K562 (cell line): ENCODE results near the gene NEMP2. TPM values are rescaled to one million over a fixed set of nuclear protein-coding genes. Genes with fewer than 3 reads are reported as not detected.
A peak's percentile ranks its signal among the peaks of the same experiment; 100 is the strongest.

Source experiments
- CGGBP1 ChIP-seq: fragments of 250-450 bp; sonication (Bioruptor Pico); IDR thresholded peaks from 2 replicates; pipeline ENCODE4 v1.9.0; 2021; ENCODE audit warnings: mild to moderate bottlenecking
- CHAMP1 ChIP-seq: fragments of 450-650 bp; IDR thresholded peaks from 2 replicates; pipeline ENCODE4 v1.6.1; 2016; ENCODE audit warnings: mild to moderate bottlenecking
- E4F1 ChIP-seq: fragments of 250-450 bp; sonication (Bioruptor Pico); IDR thresholded peaks from 2 replicates; pipeline ENCODE4 v1.5.0; 2021; ENCODE audit warnings: mild to moderate bottlenecking, borderline replicate concordance
- GATAD2B ChIP-seq: fragments of 450-650 bp; IDR thresholded peaks from 2 replicates; pipeline ENCODE4 v1.6.1; 2017; ENCODE audit warnings: mild to moderate bottlenecking, borderline replicate concordance
- HMGN3 ChIP-seq: IDR thresholded peaks from 2 replicates; pipeline ENCODE4 v1.6.1; 2011; ENCODE audit warnings: borderline replicate concordance, low read depth, mild to moderate bottlenecking, mixed read lengths, low read length; ENCODE audit not compliant: insufficient read length; ENCODE audit errors: extremely low read depth
- KAT7 ChIP-seq: sonication (generic); formaldehyde crosslinking; IDR thresholded peaks from 2 replicates; pipeline ENCODE4 v1.8.0; 2022; ENCODE audit warnings: missing genetic modification reagents, mild to moderate bottlenecking, borderline replicate concordance
- LARP7 ChIP-seq: fragments of 450-650 bp; IDR thresholded peaks from 2 replicates; pipeline ENCODE4 v1.6.1; 2016
- MAFG ChIP-seq: fragments of 450-650 bp; conservative IDR thresholded peaks from 2 replicates; pipeline ENCODE4 v1.6.1; 2016; ENCODE audit warnings: missing genetic modification characterization, missing compliant biosample characterization
- MIER1 ChIP-seq: fragments of 450-650 bp; IDR thresholded peaks from 2 replicates; pipeline ENCODE4 v1.6.1; 2016; ENCODE audit warnings: antibody characterized with exemption, mild to moderate bottlenecking, low read depth
- POLR2AphosphoS5 ChIP-seq: IDR thresholded peaks from 2 replicates; pipeline ENCODE4 v1.6.1; 2011; ENCODE audit warnings: mild to moderate bottlenecking, low read depth, low read length, moderate library complexity; ENCODE audit not compliant: control insufficient read depth, insufficient read depth
- PRPF4 ChIP-seq: fragments of 200-400 bp; formaldehyde crosslinking; IDR thresholded peaks from one replicate; pipeline ENCODE4 v1.6.1; 2017; ENCODE audit warnings: low read length, low read depth, mild to moderate bottlenecking; ENCODE audit not compliant: insufficient read depth, poor library complexity, severe bottlenecking
- SIRT6 ChIP-seq: IDR thresholded peaks from one replicate; pipeline ENCODE4 v1.6.1; 2012; ENCODE audit warnings: low read depth, mild to moderate bottlenecking, control low read depth, inconsistent platforms, low read length, moderate library complexity
- SMAD4 ChIP-seq: fragments of 250-450 bp; sonication (Bioruptor Pico); conservative IDR thresholded peaks from 2 replicates; pipeline ENCODE4 v1.8.0; 2021; ENCODE audit warnings: inconsistent platforms, mild to moderate bottlenecking, moderate library complexity
- TAF7 ChIP-seq: fragments of 450-650 bp; IDR thresholded peaks from 2 replicates; pipeline ENCODE4 v1.6.1; 2016; ENCODE audit warnings: missing genetic modification characterization, missing compliant biosample characterization
- U2AF1 ChIP-seq: fragments of 200-400 bp; formaldehyde crosslinking; optimal IDR thresholded peaks from 2 replicates; pipeline ENCODE3; 2017; ENCODE audit warnings: mild to moderate bottlenecking, low read depth, low read length, moderate library complexity
- ZBTB43 ChIP-seq: sonication (generic); formaldehyde crosslinking; IDR thresholded peaks from 2 replicates; pipeline ENCODE4 v1.8.0; 2023; ENCODE audit warnings: mild to moderate bottlenecking, missing genetic modification reagents
- ZNF395 ChIP-seq: fragments of 200-800 bp; sonication (Bioruptor generic); IDR thresholded peaks from 2 replicates; pipeline ENCODE4 v1.6.1; 2017; ENCODE audit warnings: missing genetic modification characterization, missing compliant biosample characterization
- ZNF445 ChIP-seq: fragments of 250-450 bp; sonication (Bioruptor Pico); IDR thresholded peaks from 2 replicates; pipeline ENCODE4 v1.4.0; 2020; ENCODE audit warnings: low read depth, mild to moderate bottlenecking, moderate library complexity
- ZNF551 ChIP-seq: fragments of 250-450 bp; sonication (Bioruptor Pico); IDR thresholded peaks from 2 replicates; pipeline ENCODE4 v1.5.0; 2021; ENCODE audit warnings: mild to moderate bottlenecking, moderate library complexity
- ZNF589 ChIP-seq: fragments of 200-800 bp; sonication (Bioruptor generic); IDR thresholded peaks from 2 replicates; pipeline ENCODE4 v1.6.1; 2016; ENCODE audit warnings: low read depth, missing genetic modification characterization, missing compliant biosample characterization
- polyA plus RNA-seq, 8 experiments: library from polyadenylated mRNA; depleted of rRNA in 4 of 8; stranded (reverse) in 5 of 8; unstranded in 3 of 8; fragments of >200 nt; fragmentation: Nextera tagmentation in 2 of 8; fragmentation: Illumina TruSeq in 1 of 8; extraction: Ambion mirVana in 2 of 8; extraction: Trizol in 1 of 8; gene quantifications; 2 replicates each; pipeline versions ENCODE4 v1.2.1 to v1.2.3, GENCODE V29; 2011 to 2014; ENCODE audit warnings: inconsistent platforms in 1 of 8, missing spikeins in 1 of 8
- total RNA-seq, 7 experiments: library from RNA; depleted of rRNA in 6 of 7; stranded (reverse); fragments of >200 nt in 6 of 7; fragmentation: Illumina TruSeq in 2 of 7; extraction: Trizol in 2 of 7; gene quantifications; 2 replicates each; pipeline versions ENCODE4 v1.2.1 to v1.2.3, GENCODE V29; 2011 to 2021; ENCODE audit warnings: low replicate concordance in 1 of 7

The NEMP2 gene
- total and polyA plus RNA-seq, 9 of the 15 experiments (the other 6 are each of a cell fraction or from before 2014, with no cell fraction given) = 0.32 to 3.0 (median 1.7) TPM

GRCh38 chr2:190459881-190460280 lies 74.6 kb downstream of the NEMP2 start (continued):
- TF ChIP-seq ZBTB43 (CRISPR knock-in tag) = no peak
- TF ChIP-seq U2AF1 = no peak
- no peak for TF ChIP-seq SIRT6
- no peak for TF ChIP-seq ZNF395 (CRISPR knock-in tag)
- peak; percentile 86 for TF ChIP-seq POLR2AphosphoS5
- TF ChIP-seq TAF7 (tag) = no peak
- TF ChIP-seq GATAD2B = no peak
- no peak for TF ChIP-seq SMAD4 (CRISPR knock-in tag)
- TF ChIP-seq PRPF4 = no peak
- no peak for TF ChIP-seq KAT7 (CRISPR knock-in tag)
- TF ChIP-seq HMGN3 = no peak
- no peak for TF ChIP-seq E4F1
- TF ChIP-seq ZNF445 (CRISPR knock-in tag) = no peak
- TF ChIP-seq CHAMP1 = no peak
- TF ChIP-seq ZNF589 = no peak
- TF ChIP-seq LARP7 = no peak
- no peak for TF ChIP-seq ZNF551 (CRISPR knock-in tag)
- TF ChIP-seq CGGBP1 = no peak
- no peak for TF ChIP-seq MIER1
- no peak for TF ChIP-seq MAFG (tag)
